GM12892 (cell line): ENCODE data around the gene RANBP17. TPM values are rescaled to one million over a fixed set of nuclear protein-coding genes. Genes with fewer than 3 reads are reported as not detected.
"Not testable (repeated sequence)": the region's sequence is repeated elsewhere in the genome, so short reads cannot be mapped to it uniquely, and the experiment has no call there.

Source experiments
- DNase-seq: peaks from one replicate; pipeline ENCODE4 v3.0.0; 2011; ENCODE audit not compliant: insufficient read length
- FAIRE-seq: peaks from 2 replicates; lab custom pipeline; 2011; peaks lifted over from hg19 to GRCh38; lab: Jason Lieb, UNC
- POLR2A ChIP-seq: IDR thresholded peaks from 2 replicates; pipeline ENCODE4 v1.6.1; 2011; ENCODE audit warnings: low read depth, low read length, control low read depth
- POLR2AphosphoS5 ChIP-seq: IDR thresholded peaks from 2 replicates; pipeline ENCODE4 v1.6.1; 2011; ENCODE audit warnings: low read depth, low read length, control low read depth
- TAF1 ChIP-seq: IDR thresholded peaks from 2 replicates; pipeline ENCODE4 v1.6.1; 2011; ENCODE audit warnings: low read depth, mild to moderate bottlenecking, control low read depth, low read length, borderline replicate concordance
- polyA plus RNA-seq: library from polyadenylated mRNA; unstranded; fragments of >200 nt; gene quantifications from one replicate; pipeline ENCODE4 v1.2.1, GENCODE V29; 2012; ENCODE audit warnings: missing spikeins, inconsistent platforms; ENCODE audit not compliant: missing spikeins

RANBP17 gene
- not detected for polyA plus RNA-seq

DNA sequence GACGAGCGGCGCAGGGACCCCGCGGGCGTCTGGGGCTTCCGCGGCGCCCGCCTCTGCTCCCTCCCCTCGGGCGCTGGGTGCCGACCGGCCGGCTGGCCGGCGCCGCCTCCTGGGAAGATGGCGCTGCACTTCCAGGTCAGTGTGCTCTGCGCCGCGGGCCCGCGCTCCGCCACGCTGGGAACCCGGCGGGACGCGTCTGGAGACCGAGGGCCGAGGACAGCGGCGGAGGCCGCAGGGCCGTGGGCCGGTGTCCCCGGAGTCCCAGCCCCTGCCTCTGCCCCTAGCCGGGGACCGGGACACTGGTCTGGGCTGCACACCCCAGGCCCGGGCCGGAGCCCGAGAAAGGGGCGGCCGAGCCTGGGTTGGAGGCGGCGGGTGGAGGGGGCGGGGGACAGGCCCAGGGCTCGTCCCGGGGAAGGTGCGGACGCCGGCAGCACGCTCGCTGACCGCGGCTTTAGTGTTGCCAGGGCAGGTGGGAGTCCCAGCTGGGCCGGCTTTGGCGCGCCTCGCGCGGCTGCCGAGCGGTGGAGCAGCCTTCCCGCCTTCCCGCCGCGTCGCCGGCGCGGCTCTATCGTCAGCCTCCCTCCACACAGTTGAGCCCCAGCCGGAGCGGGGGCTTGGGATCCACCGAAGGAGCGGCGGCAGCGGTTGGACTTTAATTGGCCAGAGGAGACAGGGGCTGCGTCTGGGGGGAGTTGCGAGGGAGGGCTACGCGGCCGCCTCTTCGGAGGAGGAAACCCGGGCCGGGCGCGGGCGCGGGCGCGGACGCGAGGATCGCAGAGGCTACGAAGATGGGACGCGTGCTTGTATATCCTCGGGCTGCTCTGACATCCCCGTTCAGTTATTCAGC lies at the start of gene RANBP17:
RANBP17 (plus strand) TSS at position 102 of the 850 bp plus-strand sequence.
- DNase-seq (no peak), FAIRE-seq (no peak)
- no peak for TF ChIP-seq POLR2A
- no peak for TF ChIP-seq POLR2AphosphoS5
- TF ChIP-seq TAF1, result no peak

DNA sequence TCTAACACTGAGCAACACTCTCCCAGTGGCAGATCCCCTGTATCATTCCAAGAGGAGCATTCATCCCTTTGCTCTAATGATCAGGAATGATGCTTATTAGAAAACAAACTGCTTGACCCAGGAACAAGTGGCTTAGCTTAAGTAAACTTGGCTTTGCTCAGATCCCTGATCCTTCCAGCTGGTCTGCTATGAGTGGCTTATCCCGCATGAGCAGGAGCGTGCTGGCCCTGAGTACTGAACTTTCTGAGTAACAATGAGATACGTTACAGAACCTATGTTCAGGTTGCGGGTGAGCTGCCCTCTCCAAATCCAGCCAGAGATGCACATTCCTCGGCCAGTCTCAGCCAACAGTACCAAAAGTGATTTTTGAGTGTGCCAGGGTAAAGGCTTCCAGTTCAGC lies 48.6 kb upstream of the RANBP17 start:
- FAIRE-seq, result no peak

DNA sequence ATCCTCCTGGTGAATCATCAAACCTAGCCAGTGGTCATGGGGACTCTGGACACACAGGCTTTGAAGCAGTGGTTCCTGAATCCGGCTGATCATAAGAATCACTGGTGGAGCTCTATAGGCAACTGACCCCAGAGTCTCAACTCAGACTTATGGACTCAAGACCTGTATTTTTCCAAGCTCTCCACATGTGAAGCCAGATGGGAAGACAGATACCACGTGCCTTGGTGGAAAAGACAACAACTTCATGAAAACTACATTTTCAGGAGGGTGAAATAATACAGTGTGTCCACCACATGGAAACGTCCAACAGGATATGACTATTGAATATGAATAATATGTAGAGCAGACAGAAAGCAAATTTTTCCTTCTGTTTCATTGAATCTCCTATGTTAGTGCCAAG lies 44.6 kb upstream of the RANBP17 start:
- DNase-seq (no peak), FAIRE-seq (no peak)
- no peak for TF ChIP-seq POLR2AphosphoS5
- no peak for TF ChIP-seq TAF1
- no peak for TF ChIP-seq POLR2A

More for the DNA sequence above, 48.6 kb upstream of the RANBP17 start:
- TF ChIP-seq POLR2A (no peak), TAF1 (no peak), POLR2AphosphoS5 (no peak)
- no peak for DNase-seq

DNA sequence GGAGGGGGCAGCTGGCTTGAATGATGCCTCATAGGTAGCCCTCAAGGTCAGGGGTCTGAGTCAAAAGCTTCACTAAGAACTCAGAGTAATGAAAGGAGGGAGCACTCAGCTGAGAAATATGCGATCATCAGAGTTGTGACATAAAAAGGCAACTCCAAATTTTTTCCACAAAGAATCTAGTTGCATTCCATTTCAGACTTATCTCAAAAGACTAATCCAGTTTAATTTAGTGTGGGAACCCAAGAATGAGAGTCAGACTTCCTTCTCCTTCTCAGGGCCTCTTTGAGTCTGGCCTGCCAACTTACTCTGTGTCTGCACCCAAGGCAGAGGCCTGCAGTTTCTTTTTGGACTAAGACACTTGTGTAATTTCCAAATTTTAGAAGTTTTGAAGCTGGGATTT lies 43.6 kb upstream of the RANBP17 start:
- TF ChIP-seq TAF1 (no peak), POLR2AphosphoS5 (no peak)
- no peak for DNase-seq
- FAIRE-seq, result no peak

DNA sequence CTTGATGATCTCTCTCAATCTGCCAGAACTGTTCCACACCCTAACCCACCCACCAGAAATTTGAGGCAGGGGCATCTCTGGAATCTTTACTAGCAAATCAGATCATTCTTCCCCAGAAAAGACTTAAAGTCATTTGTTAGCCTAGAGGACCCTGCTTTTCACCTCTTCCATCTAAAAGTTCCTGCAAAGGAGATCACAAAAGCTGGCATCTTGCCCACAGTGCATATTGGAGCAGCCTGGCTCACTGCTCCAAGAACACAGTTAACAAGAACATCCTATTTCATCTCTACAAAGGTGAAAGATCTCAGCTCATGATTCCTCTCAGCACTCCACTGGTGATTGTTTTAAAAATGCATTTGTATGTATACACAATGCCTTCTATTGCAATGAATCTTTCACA lies 42.0 kb upstream of the RANBP17 start:
- DNase-seq, result no peak
- no peak for FAIRE-seq

DNA sequence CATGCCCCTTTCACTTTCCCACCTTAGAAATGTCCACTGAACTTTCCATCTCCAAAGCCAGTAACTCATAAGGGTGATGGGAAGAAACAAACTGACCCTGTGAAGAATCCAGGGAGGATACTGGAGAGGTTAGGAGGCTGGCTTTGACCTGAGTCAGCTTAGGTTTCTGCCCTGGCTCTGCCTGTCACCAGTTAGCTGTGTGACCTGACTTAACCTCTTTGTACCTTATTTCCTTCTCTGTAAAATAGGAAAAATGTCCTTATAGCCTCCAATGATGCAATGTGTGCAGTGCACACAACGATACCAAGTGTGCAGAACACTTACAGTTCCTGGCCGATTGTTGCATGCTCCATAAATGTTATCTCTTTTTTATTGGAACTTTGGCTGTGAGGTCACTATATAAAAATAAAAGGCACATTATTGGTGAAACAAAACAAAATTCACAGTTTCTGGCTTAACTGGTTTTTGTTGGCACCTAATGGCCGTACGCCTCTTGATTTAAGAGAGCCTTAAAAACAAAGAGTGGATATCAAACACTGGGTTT lies 40.5 kb upstream of the RANBP17 start:
- no peak for FAIRE-seq
- no peak for TF ChIP-seq POLR2A
- TF ChIP-seq TAF1, result no peak
- TF ChIP-seq POLR2AphosphoS5, result no peak

More for the DNA sequence above, 42.0 kb upstream of the RANBP17 start:
- TF ChIP-seq POLR2AphosphoS5, result no peak
- no peak for TF ChIP-seq TAF1
- TF ChIP-seq POLR2A, result no peak

DNA sequence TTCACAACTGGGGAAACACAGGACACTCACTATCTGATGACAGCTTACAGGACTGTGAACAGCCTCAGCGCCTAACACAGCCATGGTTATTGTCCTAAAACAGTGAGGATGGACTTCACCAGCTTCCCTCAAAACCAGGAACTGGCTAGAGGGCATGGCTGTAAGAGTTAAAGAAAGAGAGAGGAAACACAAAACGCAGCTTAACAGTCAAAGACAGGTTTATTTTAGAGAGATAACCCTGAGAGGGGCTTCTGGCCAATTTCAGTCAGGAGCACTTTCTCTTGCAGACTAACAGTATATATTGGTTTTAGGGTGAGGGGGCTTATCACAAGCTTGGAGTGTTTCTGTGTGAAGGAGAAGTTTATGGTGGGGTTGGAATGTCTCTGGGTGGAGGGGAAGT lies 35.7 kb upstream of the RANBP17 start:
- FAIRE-seq (no peak), DNase-seq (no peak)
- TF ChIP-seq POLR2AphosphoS5 (no peak), POLR2A (no peak), TAF1 (no peak)

More for the DNA sequence above, 40.5 kb upstream of the RANBP17 start:
- no peak for DNase-seq

DNA sequence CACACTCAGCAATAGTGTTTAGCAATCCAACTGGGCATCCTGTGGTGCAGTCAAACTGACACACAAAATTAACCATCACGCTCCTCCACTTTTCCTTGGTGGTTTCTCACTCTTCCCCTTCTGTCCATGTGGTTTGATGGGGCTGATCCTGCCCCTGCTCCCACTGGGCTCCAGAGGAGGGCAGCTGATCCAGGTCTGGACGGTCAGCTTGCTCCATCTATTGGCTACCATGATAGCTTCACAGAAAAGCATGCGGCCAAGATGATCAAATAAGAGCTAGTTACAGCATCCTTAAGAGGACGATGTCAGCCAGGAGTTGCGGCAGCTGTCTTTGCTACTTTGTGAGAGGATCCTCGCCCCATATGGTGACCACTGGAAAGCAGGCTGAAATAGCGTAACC lies 29.6 kb upstream of the RANBP17 start:
- TF ChIP-seq POLR2AphosphoS5, result no peak
- no peak for TF ChIP-seq TAF1
- no peak for TF ChIP-seq POLR2A
- DNase-seq (no peak), FAIRE-seq (no peak)

DNA sequence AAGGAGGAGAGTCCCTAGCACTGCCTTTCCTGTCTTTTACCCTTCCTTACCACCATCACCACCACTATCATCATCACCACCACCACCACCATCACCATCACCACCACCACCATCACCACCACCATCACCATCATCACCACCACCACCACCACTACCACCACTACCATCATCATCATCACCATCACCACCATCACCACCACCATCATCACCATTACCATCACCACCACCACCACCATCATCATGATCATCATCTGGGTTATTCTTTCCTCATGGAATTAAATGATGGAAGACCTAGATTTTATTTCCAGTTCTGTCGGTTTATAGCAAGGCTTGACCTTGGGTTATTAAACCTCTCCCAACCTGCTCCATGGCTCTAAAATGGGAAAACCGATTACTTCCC lies 27.8 kb upstream of the RANBP17 start:
- FAIRE-seq, DNase-seq: not testable (repeated sequence)

DNA sequence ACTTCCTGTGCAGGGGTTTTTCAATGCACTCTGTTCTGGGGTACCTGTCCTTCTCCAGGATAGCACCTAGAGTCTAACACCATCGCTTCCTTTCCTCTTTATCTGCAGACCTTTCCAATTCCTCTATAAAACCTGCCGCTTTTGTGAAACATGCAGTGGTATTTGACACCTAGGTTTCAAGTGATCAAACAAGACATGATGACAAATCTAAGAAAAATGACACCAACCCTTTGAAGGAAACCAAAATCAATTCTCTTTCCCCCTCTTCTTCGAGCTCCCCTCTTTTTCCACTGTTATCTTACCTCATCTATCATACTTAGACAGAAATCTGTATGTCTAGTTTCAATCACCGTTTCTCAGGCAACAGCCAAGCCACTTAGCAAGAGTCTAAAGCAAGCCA lies 25.6 kb upstream of the RANBP17 start:
- no peak for FAIRE-seq
- DNase-seq, result no peak
- TF ChIP-seq TAF1 (no peak), POLR2AphosphoS5 (no peak), POLR2A (no peak)

DNA sequence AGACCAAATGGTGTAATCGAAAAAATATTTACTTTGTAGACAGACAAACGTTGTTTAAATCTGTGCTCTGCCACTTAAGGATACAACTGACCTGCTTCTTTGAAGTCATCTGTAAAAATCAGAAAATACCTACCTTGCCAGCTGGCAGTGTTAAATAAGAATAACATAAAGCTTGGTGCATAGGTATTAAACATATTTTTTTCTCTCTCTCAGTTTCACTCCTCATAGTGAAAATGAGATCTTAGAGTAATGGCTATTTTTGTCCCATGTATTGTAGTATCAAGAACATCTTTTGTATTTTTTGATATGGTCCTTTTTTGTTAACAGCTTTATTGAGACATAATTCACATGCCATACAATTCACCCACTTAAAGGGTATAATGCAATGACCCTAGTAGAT lies 17.9 kb upstream of the RANBP17 start:
- TF ChIP-seq POLR2A (no peak), TAF1 (no peak), POLR2AphosphoS5 (no peak)
- no peak for FAIRE-seq

DNA sequence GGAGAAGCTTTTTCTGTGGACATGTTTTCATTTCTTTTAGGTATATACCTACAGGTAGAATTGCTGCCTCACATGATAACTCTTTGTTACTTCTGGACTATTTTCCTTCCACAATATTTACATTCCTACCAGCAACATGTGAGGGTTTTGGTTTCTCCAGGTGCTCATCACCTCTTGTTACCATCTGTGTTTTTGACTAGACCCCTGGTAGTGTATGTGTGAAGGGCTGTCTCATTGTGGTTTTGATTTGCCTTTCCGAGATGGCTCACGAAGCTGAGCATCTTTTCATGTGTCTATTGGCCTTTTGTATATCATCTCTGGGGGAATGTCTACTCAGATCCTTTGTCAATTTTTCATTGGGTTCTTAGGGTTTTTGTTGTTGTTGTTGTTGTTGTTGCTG lies 17.2 kb upstream of the RANBP17 start:
- no peak for TF ChIP-seq TAF1
- no peak for TF ChIP-seq POLR2A
- no peak for TF ChIP-seq POLR2AphosphoS5
- DNase-seq (no peak), FAIRE-seq (no peak)

More for the DNA sequence above, 17.9 kb upstream of the RANBP17 start:
- DNase-seq, result no peak

DNA sequence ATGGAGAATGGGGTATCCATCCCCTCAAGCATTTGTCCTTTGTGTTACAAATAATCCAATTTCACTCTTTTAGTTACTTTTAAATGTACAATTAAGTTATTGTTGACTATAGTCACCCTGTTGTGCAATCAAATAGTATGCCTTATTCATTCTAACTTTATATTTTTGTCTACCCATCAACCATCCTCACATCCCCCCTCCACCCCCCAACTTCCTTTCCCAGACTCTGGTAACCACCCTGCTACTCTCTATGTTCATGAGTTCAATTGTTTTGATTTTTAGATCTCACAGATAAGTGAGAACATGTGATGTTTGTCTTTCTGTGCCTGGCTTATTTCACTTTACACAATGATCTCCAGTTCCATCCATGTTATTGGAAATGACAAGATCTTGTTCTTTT lies 15.4 kb upstream of the RANBP17 start:
- TF ChIP-seq POLR2AphosphoS5, result no peak
- no peak for TF ChIP-seq TAF1
- TF ChIP-seq POLR2A, result no peak
- DNase-seq (no peak), FAIRE-seq (no peak)
